H54 (cell line): ENCODE data around the gene RGS13.

Experiments
- DNase-seq: peaks from one replicate; pipeline ENCODE4 v3.0.0; 2011; ENCODE audit warnings: low spot score, mixed read lengths; ENCODE audit not compliant: insufficient read length
- FAIRE-seq: peaks from 3 replicates; lab custom pipeline; 2011; peaks lifted over from hg19 to GRCh38; lab: Jason Lieb, UNC
- POLR2A ChIP-seq: IDR thresholded peaks from 2 replicates; pipeline ENCODE4 v1.6.1; 2011; ENCODE audit warnings: low read depth, mild to moderate bottlenecking, low read length

The RGS13 gene

DNA sequence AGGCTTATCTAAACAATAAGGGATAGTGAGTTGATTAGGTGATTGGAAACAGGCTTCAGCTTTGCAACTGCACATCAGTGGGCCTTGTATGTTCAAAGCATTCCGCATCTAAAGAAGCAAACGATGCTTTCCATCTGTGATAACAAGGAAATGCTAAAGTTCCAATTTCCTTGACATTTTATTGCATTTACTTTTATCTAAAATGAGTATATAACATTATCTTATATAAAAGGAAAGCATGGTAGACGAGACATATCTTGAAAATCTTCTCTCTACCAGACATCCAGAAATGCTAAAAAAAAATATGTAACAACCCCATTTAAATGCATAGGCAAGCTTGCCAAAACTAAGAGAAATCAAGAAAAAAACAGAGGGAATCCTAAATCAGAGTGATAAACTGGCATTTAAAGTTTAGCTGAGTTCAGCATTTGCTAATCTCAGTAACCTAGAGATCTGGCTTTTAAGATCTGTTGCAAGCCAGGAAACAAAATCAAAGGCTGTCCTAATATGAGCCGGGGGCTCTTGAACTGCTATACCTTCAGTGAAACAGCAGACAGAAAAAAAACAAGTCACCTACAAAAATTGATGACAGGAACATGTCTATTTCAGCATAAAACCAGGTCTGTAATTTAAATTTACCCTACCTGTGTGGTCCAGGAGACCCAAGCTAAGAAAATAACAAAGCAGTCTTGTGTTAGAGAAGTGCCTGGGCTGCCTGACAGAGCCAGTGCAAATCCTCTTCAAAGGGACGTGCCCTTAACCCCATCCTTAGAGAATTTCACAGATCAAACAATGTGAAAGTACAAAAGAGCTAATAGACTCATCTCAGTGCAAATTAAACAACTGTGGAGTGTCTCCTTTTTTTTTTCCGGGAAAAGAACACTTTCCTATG, 3.1 kb upstream of the RGS13 start:
- no peak for DNase-seq
- FAIRE-seq, result no peak
- no peak for TF ChIP-seq POLR2A

DNA sequence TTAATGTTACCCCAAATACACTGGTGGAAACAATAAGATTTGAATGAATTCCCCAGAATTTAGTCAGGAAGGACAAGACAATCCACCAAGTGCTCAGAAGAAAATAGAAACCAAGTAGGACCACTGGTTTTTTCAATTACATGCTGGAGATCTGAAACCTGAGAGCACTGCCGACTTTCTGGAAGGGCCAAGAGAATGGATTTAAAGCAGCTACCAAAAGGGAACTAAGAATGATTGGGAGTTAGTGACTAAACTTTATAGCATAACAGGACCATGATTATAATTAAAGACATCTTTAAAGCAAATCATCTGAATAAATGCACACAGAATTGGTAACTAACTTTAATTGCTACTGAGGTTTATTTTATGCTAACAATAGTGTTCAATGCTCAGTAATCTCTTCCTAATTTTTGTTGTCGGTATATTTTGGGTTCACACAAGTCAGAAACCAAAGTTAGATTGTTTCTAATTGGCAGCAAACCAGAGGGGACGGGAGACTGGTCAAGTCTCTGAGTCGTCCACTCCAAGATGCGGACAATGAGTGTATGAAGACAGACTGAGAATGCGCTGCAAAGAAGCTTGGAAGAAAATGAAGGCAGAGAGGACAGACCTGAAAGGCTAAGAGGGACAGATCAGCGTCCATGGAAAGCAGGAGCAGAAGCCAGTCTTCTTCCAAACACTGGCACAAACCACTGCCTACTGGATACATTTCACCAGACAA, 2.3 kb upstream of the RGS13 start:
- FAIRE-seq (no peak), DNase-seq (no peak)
- TF ChIP-seq POLR2A, result no peak

DNA sequence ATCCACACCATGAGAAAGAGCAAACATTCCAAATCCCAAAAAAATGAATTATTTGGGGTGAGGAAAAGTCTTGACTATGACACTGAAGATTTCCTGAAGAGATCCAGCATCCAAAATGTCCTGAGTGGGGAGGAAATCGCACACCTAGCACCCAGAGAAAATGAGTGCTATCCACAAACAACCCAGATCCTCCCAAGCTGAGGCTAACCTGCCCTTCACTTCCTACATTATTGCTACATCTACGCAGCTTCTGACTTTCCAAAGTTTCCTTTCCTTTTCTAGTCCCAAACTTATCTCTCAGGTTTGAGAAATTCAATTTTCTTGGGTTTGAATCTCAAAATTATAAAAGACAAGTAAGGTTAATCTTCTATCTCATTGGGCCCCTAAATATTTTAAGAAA, 906 bp upstream of the RGS13 start:
- DNase-seq (no peak), FAIRE-seq (no peak)
- no peak for TF ChIP-seq POLR2A

DNA sequence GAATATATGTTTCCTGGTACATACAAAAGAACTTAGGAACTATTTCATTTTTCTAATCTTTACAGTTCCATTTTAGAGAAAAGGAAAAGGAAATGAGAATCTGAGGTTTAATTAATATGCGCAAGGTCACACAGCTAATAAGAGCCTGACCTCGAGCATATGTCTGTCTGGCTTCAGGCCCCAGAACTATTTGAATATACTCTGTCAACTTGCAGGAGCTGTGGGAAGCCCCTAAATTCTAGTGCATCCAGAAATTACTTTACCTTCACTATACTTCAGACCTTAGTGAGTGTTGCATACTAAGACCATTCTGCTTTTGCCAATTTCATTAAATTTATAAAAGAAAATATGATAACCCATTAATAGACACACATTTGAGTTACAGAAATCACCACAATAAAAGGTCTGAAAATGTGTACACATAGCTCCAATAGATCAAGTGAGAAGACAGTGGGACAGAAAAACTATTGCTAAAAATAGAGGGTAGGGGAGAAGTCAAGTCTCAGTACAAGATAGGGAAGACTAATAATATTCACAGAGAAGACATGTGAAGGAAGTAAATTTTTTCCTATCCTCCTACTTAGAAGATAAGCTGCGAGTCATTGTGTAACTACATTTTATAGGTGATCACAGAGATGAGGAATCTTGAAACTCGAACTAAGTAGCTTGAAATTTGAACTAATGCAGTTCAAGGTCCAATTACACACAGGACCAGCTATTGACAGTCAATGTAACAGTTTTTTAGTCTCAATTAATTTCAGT, 3.8 kb downstream of the RGS13 start:
- TF ChIP-seq POLR2A, result no peak
- FAIRE-seq, result no peak

DNA sequence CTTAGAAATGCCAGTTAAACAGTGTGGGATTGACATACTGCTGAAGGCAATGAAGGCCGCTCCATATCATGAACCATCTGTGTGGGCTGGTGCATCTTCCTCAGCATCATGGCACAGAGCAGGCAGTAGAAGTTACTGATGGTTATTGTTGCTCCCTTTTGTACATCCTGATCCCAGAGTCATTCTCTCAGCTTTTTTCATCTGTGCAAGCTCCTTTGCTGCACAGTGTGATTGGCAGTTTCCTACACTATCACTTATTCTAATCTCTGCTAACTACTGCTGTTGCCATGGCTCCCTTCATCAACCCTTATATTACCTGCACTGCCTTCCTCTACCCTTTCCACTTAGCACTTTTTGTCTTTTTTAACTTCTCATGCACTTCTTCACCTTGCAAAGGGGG, 16.2 kb downstream of the RGS13 start:
- no peak for TF ChIP-seq POLR2A
- DNase-seq (no peak), FAIRE-seq (no peak)

More for the DNA sequence above, 3.8 kb downstream of the RGS13 start:
- DNase-seq, result peak; percentile 2

DNA sequence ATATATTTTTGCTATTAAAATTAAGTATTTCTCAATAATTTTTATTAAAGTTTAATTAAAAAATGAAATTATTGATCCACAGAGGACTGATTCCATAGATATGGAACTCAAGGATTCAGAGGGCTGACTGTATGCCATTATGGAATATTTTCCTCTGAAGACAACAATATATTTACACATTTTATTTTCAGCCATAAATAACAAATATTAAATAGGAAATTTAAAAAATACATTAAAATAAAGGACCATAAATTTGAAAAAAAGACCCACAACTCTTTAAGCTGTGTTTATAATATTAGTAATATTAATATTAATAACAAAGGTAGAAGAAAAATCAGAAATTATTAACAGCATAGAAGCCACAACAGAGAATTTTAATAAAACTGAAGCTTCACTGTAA, 18.2 kb downstream of the RGS13 start:
- DNase-seq, result no peak
- TF ChIP-seq POLR2A, result no peak
- FAIRE-seq, result no peak

DNA sequence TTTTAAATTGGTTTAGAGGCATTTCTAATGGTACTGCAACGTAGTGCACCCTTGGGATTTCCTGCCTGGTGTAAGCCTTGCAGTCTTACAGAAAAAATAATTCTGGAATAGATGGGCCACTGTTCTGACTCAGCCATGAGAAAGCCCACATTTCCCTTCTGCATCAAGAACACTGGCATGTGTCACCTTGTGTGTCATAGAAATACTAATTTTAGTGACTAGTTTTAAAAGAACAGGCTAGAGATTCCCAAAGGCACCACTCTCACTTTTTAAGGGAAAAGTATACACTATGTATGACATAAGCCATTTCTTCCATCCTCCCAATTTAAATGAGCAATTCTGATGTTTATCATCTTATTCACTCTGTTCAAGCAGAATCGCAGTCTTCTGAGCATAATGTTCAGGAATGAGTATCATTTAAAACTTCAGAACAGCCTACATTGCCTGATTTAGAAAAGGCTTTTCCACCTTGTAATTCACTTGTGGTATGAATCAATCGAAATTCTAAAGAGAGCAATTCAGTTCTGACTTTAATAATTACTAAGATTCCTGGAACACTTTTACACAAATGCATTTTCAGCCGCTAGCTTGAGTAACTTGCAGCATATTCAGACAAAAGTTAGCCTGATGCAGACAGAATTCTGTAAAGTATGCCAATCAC, 18.8 kb downstream of the RGS13 start:
- no peak for TF ChIP-seq POLR2A
- DNase-seq (peak; percentile 24), FAIRE-seq (peak; percentile 89)

DNA sequence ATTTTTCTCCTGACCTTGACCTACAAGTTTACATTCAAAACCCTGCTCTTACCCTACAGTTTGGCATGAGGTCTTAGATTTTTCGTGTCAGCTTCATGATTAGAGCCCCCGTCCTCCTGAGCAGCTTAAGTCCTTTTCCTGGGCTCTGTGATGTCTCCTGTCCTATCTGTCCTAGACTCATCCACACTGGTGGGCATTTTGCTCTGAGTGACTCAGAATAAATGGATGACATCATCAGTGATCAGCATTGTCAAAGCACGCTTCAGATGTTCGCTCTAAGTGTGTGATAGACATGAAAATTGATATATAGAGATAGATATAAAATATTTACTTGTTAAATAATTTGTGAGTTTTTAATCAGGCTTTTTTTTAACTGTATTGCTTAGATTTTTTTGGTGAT, 21.8 kb downstream of the RGS13 start:
- DNase-seq, result no peak
- TF ChIP-seq POLR2A, result no peak
- FAIRE-seq, result no peak

DNA sequence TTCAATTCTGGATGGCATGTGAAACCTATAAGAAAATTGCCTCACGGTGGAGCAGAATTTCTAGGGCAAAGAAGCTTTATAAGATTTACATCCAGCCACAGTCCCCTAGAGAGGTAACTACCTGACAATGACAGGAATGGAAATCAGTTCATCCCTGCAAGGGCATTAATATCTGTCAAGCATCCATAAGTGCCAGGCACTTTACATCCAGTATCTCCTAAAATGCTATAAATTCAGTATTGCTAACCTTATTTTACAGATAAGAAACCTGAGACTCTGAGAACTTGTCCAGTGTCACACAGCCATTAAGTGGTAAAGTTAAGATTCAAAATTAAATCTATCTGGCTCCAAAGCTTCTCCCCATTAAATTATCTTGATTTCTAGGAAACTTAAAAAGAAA, 22.3 kb downstream of the RGS13 start:
- DNase-seq (no peak), FAIRE-seq (no peak)

DNA sequence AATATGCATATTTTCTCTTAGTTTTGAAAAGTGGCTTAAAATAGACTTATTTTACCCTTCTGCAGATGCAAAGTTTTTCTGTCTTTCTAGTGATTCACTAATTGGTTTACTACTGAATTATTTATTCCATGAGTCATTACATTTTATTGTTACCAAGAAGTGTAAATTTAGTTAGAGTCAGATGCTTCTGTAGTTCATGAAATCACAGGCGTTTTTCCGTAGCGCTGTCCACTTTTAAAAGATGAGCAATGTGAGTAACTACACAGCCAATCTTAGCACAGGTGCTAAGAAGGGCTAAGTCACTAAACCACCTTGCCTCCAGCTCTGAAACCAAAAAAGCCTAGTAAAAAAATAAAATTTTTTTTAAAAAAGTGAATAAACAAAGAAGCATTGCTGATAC, 24.7 kb downstream of the RGS13 start:
- DNase-seq (no peak), FAIRE-seq (no peak)
- TF ChIP-seq POLR2A, result no peak

More for the DNA sequence above, 22.3 kb downstream of the RGS13 start:
- TF ChIP-seq POLR2A, result no peak

DNA sequence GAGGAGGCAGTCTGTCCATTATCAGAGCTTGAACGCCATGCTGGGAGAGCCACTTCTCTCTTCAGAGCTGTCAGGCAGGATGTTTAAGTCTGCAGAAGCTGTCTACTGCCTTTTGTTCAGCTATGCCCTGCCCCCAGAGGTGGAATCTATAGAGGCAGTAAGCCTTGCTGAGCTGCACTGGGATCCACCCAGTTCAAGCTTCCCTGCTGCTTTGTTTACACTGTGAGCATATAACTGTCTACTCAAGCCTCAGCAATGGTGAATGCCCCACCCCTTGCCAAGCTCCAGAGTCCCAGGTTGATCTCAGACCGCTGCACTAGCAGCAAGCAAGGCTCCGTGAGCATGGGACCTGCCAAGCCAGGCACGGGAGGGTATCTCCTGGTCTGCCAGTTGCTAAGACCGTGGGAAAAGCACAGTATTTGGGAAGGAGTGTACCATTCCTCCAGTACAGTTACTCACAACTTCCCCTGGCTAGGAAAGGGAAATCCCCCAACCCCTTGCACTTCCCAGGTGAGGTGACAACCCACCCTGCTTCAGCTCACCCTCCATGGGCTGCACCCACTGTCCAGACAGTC, 32.5 kb downstream of the RGS13 start:
- no peak for FAIRE-seq
- no peak for TF ChIP-seq POLR2A
- DNase-seq, result no peak

DNA sequence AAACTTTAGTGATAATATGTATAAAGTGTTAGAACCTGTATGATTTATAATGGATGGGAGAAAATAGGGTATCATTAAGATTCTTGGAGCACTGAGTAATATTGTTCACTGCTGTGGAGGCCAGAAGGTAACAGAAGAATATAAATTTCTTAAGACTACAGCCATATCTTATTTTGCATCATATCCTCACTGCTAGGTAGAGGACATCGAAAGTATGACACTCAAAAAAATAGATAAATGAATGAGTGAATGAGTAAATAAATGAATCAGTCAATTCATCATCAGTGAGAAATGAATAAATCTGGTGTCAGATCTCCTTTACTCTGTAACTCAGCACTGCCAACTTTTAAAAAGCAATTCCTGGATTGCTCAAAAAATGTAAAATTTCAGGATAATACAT, 33.2 kb downstream of the RGS13 start:
- TF ChIP-seq POLR2A, result no peak
- DNase-seq (no peak), FAIRE-seq (no peak)

DNA sequence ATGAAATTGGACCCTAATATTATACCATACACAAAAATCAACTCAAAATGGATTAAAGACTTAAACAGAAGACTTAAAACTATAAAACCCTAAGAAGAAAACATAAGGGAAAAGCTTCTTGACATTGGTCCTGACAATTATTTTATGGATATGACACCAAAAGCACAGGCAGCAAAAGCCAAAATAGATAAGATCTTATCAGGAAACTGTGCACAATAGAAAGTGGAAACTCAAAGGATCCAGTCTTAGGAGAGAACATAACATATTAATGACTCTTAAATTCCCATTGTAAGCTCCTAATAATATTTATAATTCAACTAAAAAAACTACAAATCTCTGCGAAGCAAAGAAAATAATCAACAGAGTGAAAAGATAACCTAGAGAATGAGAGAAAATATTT, 39.8 kb downstream of the RGS13 start:
- FAIRE-seq (no peak), DNase-seq (no peak)
- no peak for TF ChIP-seq POLR2A
